Endodermal cell (in vitro differentiated cells): ENCODE data around the gene XYLT1. TPM values are rescaled to one million over a fixed set of nuclear protein-coding genes. Genes with fewer than 3 reads are reported as not detected.

Source experiments
- DNase-seq: peaks from one replicate; pipeline ENCODE4 v3.0.0-alpha.2; 2017
- H3K27ac ChIP-seq: 2 replicates; pipeline ENCODE4 v1.5.1; 2013; ENCODE audit warnings: mild to moderate bottlenecking, low read depth, low read length, moderate library complexity
- H3K27me3 ChIP-seq: 2 replicates; pipeline ENCODE4 v1.6.1; 2013; ENCODE audit warnings: mild to moderate bottlenecking, low read length, moderate library complexity; ENCODE audit not compliant: insufficient read depth, control insufficient read depth, poor library complexity, severe bottlenecking
- H3K36me3 ChIP-seq: 2 replicates; pipeline ENCODE4 v1.7.0; 2013; ENCODE audit warnings: mild to moderate bottlenecking, low read length, moderate library complexity; ENCODE audit not compliant: control insufficient read depth, insufficient read depth
- H3K4me1 ChIP-seq: one replicate; pipeline ENCODE4 v1.7.0; 2013; ENCODE audit warnings: low read length; ENCODE audit not compliant: control insufficient read depth, insufficient read depth
- H3K4me3 ChIP-seq: 2 replicates; pipeline ENCODE4 v1.5.1; 2013; ENCODE audit warnings: mild to moderate bottlenecking, low read length, moderate library complexity
- H3K9ac ChIP-seq: 2 replicates; pipeline ENCODE4 v1.6.1; 2013; ENCODE audit warnings: mild to moderate bottlenecking, low read length, moderate library complexity; ENCODE audit not compliant: poor library complexity, severe bottlenecking; ENCODE audit errors: extremely low read depth
- H3K9me3 ChIP-seq: 2 replicates; pipeline ENCODE4 v1.6.1; 2013; ENCODE audit warnings: mild to moderate bottlenecking, low read length, moderate library complexity; ENCODE audit not compliant: control insufficient read depth
- H3K27ac Mint-ChIP-seq: 2 replicates; pipeline ENCODE4 v1.8.0; 2020; ENCODE audit warnings: mixed read lengths
- H3K27me3 Mint-ChIP-seq: 2 replicates; pipeline ENCODE4 v1.8.0; 2021; ENCODE audit warnings: mild to moderate bottlenecking, mixed read lengths; ENCODE audit not compliant: insufficient read depth
- H3K36me3 Mint-ChIP-seq: 2 replicates; pipeline ENCODE4 v1.8.0; 2020; ENCODE audit warnings: low read depth, mixed read lengths
- H3K4me1 Mint-ChIP-seq: 2 replicates; pipeline ENCODE4 v1.8.0; 2020; ENCODE audit warnings: mixed read lengths
- H3K4me3 Mint-ChIP-seq: 2 replicates; pipeline ENCODE4 v1.8.0; 2020; ENCODE audit warnings: mild to moderate bottlenecking, moderate library complexity, mixed read lengths
- H3K9me3 Mint-ChIP-seq: 2 replicates; pipeline ENCODE4 v1.8.0; 2020; ENCODE audit warnings: mild to moderate bottlenecking, mixed read lengths
- CTCF ChIP-seq: fragments of 200-600 bp; sonication (generic); conservative IDR thresholded peaks from 2 replicates; pipeline ENCODE4 v1.5.0; 2021; ENCODE audit warnings: antibody characterized with exemption, mild to moderate bottlenecking
- WGBS, 2 experiments: methylation state at CpG; one replicate each; pipeline versions ENCODE4 v1.1.5 to v1.1.7; 2013; ENCODE audit warnings: missing lambda C conversion rate in 2 of 2, mixed read lengths in 1 of 2; ENCODE audit not compliant: insufficient coverage in 1 of 2, insufficient read length in 1 of 2; 5-methylcytosine and 5-hydroxymethylcytosine counted together
- total RNA-seq, 2 donors: library from RNA; stranded (reverse); fragmentation: NEBNext Ultra II Directional in 1 of 2; extraction: Animal tissue kit (Norgen Biotek cat#: 25700) in 1 of 2; gene quantifications; 2 replicates in 1 of 2; 3 replicates in 1 of 2; pipeline ENCODE4 v1.2.1, GENCODE V29; 2021

Gene XYLT1
- total RNA-seq, 2 donors from 2014 or later = 26.8 to 28.5 TPM

GRCh38 chr16:17312094-17312710, 158.6 kb downstream of the XYLT1 start:
- DNase-seq = peak; percentile 63
- Histone ChIP-seq H3K9ac (no peak overlapping the region), H3K36me3 (no peaks in the 10 kb centered on the region), H3K4me3 (no peak overlapping the region), H3K27me3 (no peaks in the 10 kb centered on the region), H3K9me3 (no peaks in the 10 kb centered on the region), H3K4me1 (no peaks in the 10 kb centered on the region), H3K27ac (no peak overlapping the region)
- Mint-ChIP-seq H3K4me3 (no peak overlapping the region), H3K36me3 (no peaks in the 10 kb centered on the region), H3K4me1 (peaks cover 8% of the 10 kb centered on the region), H3K27ac (no peak overlapping the region), H3K9me3 (no peaks in the 10 kb centered on the region), H3K27me3 (no peaks in the 10 kb centered on the region)
- no peak for TF ChIP-seq CTCF
- 85 to 92% methylated on average over 8 of the region's 8 CpGs for WGBS, 2 experiments

GRCh38 chr16:17311333-17312093, 159.2 kb downstream of the XYLT1 start:
- 84 to 89% methylated on average over 6 to 9 of the region's 9 CpGs for WGBS, 2 experiments
- Mint-ChIP-seq H3K27ac (no peak overlapping the region), H3K4me1 (peaks cover 8% of the 10 kb centered on the region)

GRCh38 chr16:17309510-17309909, 161.2 kb downstream of the XYLT1 start:
- 74 to 79% methylated on average over 3 of the region's 3 CpGs for WGBS, 2 experiments

More at GRCh38 chr16:17311333-17312093, 159.2 kb downstream of the XYLT1 start:
- Histone ChIP-seq H3K9ac (no peak overlapping the region), H3K9me3 (no peaks in the 10 kb centered on the region), H3K4me1 (no peaks in the 10 kb centered on the region), H3K36me3 (no peaks in the 10 kb centered on the region), H3K27ac (no peak overlapping the region), H3K4me3 (no peak overlapping the region), H3K27me3 (no peaks in the 10 kb centered on the region)
- Mint-ChIP-seq H3K27me3 (no peaks in the 10 kb centered on the region), H3K4me3 (no peak overlapping the region), H3K36me3 (no peaks in the 10 kb centered on the region), H3K9me3 (no peaks in the 10 kb centered on the region)
- DNase-seq = no peak
- no peak for TF ChIP-seq CTCF

More at GRCh38 chr16:17309510-17309909, 161.2 kb downstream of the XYLT1 start:
- H3K36me3 Mint-ChIP-seq = no peaks in the 10 kb centered on the region
- H3K27me3 Mint-ChIP-seq = no peaks in the 10 kb centered on the region
- Histone ChIP-seq H3K27ac (no peak overlapping the region), H3K4me1 (peaks cover 4% of the 10 kb centered on the region), H3K4me3 (no peak overlapping the region), H3K36me3 (no peaks in the 10 kb centered on the region), H3K9ac (no peak overlapping the region), H3K27me3 (no peaks in the 10 kb centered on the region), H3K9me3 (no peaks in the 10 kb centered on the region)
- DNase-seq = no peak
- H3K4me1 Mint-ChIP-seq = peaks cover 10% of the 10 kb centered on the region
- no peaks in the 10 kb centered on the region for H3K9me3 Mint-ChIP-seq
- H3K4me3 Mint-ChIP-seq = no peak overlapping the region
- no peak overlapping the region for H3K27ac Mint-ChIP-seq
- TF ChIP-seq CTCF = no peak
